SU-DHL-6 (cell line): ENCODE data around the gene LTO1.

Experiments
- H2AFZ ChIP-seq: fragments of 200-600 bp; sonication (generic); 2 replicates; pipeline ENCODE4 v1.6.1; 2014; ENCODE audit warnings: low read depth, mild to moderate bottlenecking, moderate library complexity, mixed read lengths, antibody characterized with exemption, low read length; ENCODE audit not compliant: severe bottlenecking
- H3F3A ChIP-seq: fragments of 200-600 bp; shearing (Covaris generic); 2 replicates; pipeline ENCODE4 v1.6.0; 2016; ENCODE audit warnings: antibody characterized with exemption, mild to moderate bottlenecking; ENCODE audit not compliant: insufficient read depth
- H3K27ac ChIP-seq: fragments of 200-600 bp; sonication (generic); 2 replicates; pipeline ENCODE4 v1.5.1; 2016; ENCODE audit warnings: low read depth, mild to moderate bottlenecking, low read length, moderate library complexity, mixed read lengths
- H3K27me3 ChIP-seq: fragments of 200-600 bp; sonication (generic), shearing (Covaris generic); 2 replicates; pipeline ENCODE4 v1.6.0; 2014; ENCODE audit warnings: mild to moderate bottlenecking, low read length
- H3K36me3 ChIP-seq: fragments of 200-600 bp; sonication (generic); 2 replicates; pipeline ENCODE4 v1.6.1; 2014; ENCODE audit warnings: mild to moderate bottlenecking, low read length, mixed read lengths
- H3K4me2 ChIP-seq: fragments of 300-600, 200-600 bp; shearing (Covaris generic), sonication (generic); 2 replicates; pipeline ENCODE4 v1.6.0; 2014; ENCODE audit warnings: low read length, low read depth, mild to moderate bottlenecking; ENCODE audit not compliant: poor library complexity, severe bottlenecking
- H3K4me3 ChIP-seq: fragments of 200-600 bp; sonication (generic); 2 replicates; pipeline ENCODE4 v1.5.1; 2014; ENCODE audit warnings: antibody characterized with exemption, low read length, mild to moderate bottlenecking, mixed read lengths; ENCODE audit not compliant: insufficient read depth, poor library complexity, severe bottlenecking
- H3K79me2 ChIP-seq: fragments of 200-600 bp; sonication (generic); 2 replicates; pipeline ENCODE4 v1.6.1; 2014; ENCODE audit warnings: mild to moderate bottlenecking, low read length, moderate library complexity; ENCODE audit not compliant: insufficient read depth
- H3K9ac ChIP-seq: fragments of 200-600 bp; sonication (generic); 2 replicates; pipeline ENCODE4 v1.7.0; 2014; ENCODE audit warnings: mild to moderate bottlenecking, low read length
- H3K9me2 ChIP-seq: fragments of 200-600 bp; sonication (generic); replicated peaks from 2 replicates; pipeline ENCODE4 v1.6.1; 2014; ENCODE audit warnings: low read length; ENCODE audit not compliant: insufficient read depth
- H3K9me3 ChIP-seq: fragments of 200-600 bp; sonication (generic); 2 replicates; pipeline ENCODE4 v1.6.1; 2014; ENCODE audit warnings: low read length, mixed read lengths; ENCODE audit not compliant: insufficient read depth
- H4K20me1 ChIP-seq: fragments of 200-600 bp; sonication (generic); 2 replicates; pipeline ENCODE4 v1.6.1; 2014; ENCODE audit warnings: low read depth, mild to moderate bottlenecking, antibody characterized with exemption, low read length, moderate library complexity, mixed read lengths
- EZH2phosphoT487 ChIP-seq: fragments of 200-600 bp; sonication (generic), shearing (Covaris generic); conservative IDR thresholded peaks from 2 replicates; pipeline ENCODE4 v1.6.1; 2018; ENCODE audit warnings: mild to moderate bottlenecking, antibody characterized with exemption, low read length, moderate library complexity, mixed read lengths
- TF ChIP-seq, protein P1 (sequence below): fragments of 200-600 bp; sonication (generic); IDR thresholded peaks from one replicate; pipeline ENCODE4 v1.5.1; 2017; ENCODE audit warnings: antibody characterized with exemption, mild to moderate bottlenecking, low read length, moderate library complexity; ENCODE audit not compliant: insufficient read depth, poor library complexity, severe bottlenecking

LTO1 gene, protein sequence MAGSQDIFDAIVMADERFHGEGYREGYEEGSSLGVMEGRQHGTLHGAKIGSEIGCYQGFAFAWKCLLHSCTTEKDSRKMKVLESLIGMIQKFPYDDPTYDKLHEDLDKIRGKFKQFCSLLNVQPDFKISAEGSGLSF

DNA sequence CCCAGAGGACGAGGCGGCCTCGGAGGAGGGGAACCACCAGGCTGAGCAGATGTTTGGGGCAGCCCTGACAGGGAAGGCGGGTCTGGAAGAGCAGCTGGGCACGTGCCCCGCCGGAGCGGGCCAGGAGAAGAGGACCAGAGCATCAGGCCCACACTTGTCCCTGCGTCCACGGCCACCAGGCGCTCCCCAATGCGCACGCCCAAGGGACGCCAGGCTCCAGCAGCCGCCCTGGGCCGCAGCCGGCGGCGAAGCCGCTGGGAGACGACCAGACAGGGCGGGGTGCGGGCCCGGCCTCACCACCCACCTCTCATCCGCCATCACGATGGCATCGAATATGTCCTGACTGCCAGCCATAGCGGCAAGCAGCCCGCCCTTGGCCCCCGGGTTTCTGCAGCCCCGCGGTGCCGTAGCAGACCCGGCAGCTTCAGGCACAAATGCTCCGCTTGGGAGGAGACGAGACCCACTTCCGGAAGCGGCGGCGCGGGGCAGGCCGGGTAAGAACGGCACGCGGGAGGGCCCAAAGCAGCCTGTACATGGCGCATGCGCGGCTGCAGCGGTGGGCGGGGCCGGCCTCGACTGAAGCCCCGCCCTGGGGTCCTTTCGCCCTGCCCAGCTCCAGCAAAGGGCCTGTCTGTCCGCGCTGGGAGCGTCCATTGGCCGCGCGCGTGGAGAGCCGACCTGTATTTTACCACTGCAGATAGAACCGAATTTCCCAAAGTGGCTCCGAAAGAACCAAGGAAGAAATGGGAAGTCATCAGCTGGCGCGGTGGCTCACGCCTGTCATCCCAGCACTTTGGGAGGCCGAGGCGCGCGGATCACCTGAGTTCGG lies at the start of gene LTO1:
TSS of gene LTO1 (minus strand) at position 468 of the 829 bp plus-strand sequence. CDS start at position 354, 114 bp downstream.
- Histone ChIP-seq H3K79me2 (peaks cover 24% of the 10 kb centered on the region), H3K9me3 (no peaks in the 10 kb centered on the region), H3K4me2 (peak within 1 kb of the TSS; percentile 77), H3F3A (no peaks in the 10 kb centered on the region), H3K36me3 (no peaks in the 10 kb centered on the region), H3K9ac (peak within 1 kb of the TSS; percentile 96), H3K27ac (no peak within 1 kb of the TSS; the same call in 1 of the 2 replicates), H4K20me1 (no peaks in the 10 kb centered on the region; the same call in 1 of the 2 replicates), H2AFZ (peak within 1 kb of the TSS; percentile 90), H3K4me3 (peak within 1 kb of the TSS; percentile 77), H3K27me3 (no peaks in the 10 kb centered on the region), H3K9me2 (no peaks in the 10 kb centered on the region)
- TF ChIP-seq, protein P1, sequence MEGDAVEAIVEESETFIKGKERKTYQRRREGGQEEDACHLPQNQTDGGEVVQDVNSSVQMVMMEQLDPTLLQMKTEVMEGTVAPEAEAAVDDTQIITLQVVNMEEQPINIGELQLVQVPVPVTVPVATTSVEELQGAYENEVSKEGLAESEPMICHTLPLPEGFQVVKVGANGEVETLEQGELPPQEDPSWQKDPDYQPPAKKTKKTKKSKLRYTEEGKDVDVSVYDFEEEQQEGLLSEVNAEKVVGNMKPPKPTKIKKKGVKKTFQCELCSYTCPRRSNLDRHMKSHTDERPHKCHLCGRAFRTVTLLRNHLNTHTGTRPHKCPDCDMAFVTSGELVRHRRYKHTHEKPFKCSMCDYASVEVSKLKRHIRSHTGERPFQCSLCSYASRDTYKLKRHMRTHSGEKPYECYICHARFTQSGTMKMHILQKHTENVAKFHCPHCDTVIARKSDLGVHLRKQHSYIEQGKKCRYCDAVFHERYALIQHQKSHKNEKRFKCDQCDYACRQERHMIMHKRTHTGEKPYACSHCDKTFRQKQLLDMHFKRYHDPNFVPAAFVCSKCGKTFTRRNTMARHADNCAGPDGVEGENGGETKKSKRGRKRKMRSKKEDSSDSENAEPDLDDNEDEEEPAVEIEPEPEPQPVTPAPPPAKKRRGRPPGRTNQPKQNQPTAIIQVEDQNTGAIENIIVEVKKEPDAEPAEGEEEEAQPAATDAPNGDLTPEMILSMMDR = no peak
- TF ChIP-seq EZH2phosphoT487 = no peak

DNA sequence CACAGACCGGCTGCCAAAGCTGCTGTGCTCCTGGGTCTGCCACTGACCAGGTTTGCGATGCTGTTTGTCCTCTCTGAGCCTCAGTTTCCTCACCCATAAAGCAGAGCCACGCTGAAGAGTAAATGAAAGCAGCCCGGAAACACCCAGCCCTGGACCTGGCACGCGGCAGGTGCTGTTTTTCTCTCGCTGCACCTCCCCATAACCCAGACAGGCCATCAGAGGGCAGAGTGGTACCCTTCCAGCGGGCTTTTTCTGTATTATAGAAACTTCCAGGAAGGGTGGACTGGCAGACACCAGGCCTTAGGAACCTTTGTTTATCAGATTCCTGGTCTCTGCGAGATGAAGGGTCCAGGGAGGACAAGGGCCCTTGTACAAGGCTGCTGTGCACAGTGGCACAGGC lies 46.6 kb upstream of the LTO1 start:
- H2AFZ ChIP-seq = no peak overlapping the region
- TF ChIP-seq, protein P1 = no peak
- H3K79me2 ChIP-seq = no peaks in the 10 kb centered on the region
- H3K9ac ChIP-seq = no peak overlapping the region
- H3K27me3 ChIP-seq = no peaks in the 10 kb centered on the region
- no peaks in the 10 kb centered on the region for H3K9me2 ChIP-seq
- H4K20me1 ChIP-seq = no peaks in the 10 kb centered on the region
- H3K27ac ChIP-seq = no peak overlapping the region
- no peaks in the 10 kb centered on the region for H3K36me3 ChIP-seq
- H3K9me3 ChIP-seq = no peaks in the 10 kb centered on the region
- H3F3A ChIP-seq = no peaks in the 10 kb centered on the region
- H3K4me2 ChIP-seq = no peak overlapping the region
- H3K4me3 ChIP-seq = no peak overlapping the region

DNA sequence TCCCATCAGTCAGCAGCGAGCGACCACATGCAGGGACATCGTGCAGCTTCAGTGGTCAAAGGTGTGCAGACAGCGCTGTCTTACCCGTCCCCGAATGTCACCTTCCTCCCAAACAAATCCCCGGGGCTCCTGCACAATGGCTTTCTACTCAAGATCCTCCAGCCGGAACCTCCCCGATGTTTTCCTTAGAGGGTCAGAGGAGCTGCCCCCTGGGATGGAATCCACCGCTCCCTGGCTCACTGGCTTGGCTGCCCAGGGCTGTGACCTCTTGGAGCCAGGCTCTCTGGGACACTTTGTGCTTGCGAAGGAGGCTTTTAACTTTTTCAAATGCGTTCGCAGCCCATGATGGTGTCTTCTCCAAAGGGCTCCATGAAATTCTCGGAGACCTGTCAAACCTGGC lies 46.0 kb upstream of the LTO1 start:
- no peaks in the 10 kb centered on the region for H3K36me3 ChIP-seq
- no peaks in the 10 kb centered on the region for H3K9me2 ChIP-seq
- H3K9me3 ChIP-seq = no peaks in the 10 kb centered on the region
- H3K4me2 ChIP-seq = no peak overlapping the region
- H2AFZ ChIP-seq = no peak overlapping the region
- H3K27ac ChIP-seq = no peak overlapping the region
- TF ChIP-seq EZH2phosphoT487 = no peak
- TF ChIP-seq, protein P1 = no peak
- H3F3A ChIP-seq = no peaks in the 10 kb centered on the region
- no peaks in the 10 kb centered on the region for H3K79me2 ChIP-seq
- no peak overlapping the region for H3K4me3 ChIP-seq
- no peaks in the 10 kb centered on the region for H4K20me1 ChIP-seq
- no peak overlapping the region for H3K9ac ChIP-seq
- no peaks in the 10 kb centered on the region for H3K27me3 ChIP-seq
